ENCODE measurements around the gene WNK2.

Gene WNK2

GRCh38 chr9:93294011-93294410 lies 110.1 kb downstream of the WNK2 start:
- DNase-seq (ENCODE audit: low read depth, low spot score): no peak

- DNase-seq (ENCODE audit: low read depth, low spot score): no peak
These were observed 111.1 kb downstream of the WNK2 start for GRCh38 chr9:93295031-93295430.

DNA sequence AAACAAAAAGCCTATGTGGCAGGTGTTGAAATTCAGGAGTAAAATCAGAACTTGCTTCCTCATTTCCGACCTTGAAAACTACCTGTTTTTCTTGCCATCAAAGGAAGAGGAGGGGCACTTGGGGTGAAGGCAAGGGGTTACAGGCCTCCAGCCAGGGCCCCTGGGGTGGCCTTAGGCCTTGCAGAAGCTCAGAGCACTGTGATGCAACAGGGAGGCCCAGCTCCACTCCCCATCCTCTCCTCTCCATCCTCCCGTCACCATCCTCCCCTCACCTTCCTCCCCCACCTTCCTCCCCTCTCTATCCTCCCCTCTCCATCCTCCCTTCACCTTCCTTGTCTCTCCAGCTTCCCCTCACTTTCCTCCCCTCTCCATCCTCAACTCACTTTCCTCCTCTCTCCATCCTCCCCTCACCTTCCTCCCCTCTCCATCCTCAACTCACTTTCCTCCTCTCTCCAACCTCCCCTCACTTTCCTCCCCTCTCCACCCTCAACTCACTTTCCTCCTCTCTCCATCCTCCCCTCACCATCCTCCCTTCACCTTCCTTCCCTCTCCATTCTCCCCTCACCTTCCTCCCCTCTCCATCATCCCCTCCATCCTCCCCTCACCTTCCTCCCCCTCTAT lies 111.6 kb downstream of the WNK2 start:
- no peak for DNase-seq (ENCODE audit: low read depth, low spot score)

DNA sequence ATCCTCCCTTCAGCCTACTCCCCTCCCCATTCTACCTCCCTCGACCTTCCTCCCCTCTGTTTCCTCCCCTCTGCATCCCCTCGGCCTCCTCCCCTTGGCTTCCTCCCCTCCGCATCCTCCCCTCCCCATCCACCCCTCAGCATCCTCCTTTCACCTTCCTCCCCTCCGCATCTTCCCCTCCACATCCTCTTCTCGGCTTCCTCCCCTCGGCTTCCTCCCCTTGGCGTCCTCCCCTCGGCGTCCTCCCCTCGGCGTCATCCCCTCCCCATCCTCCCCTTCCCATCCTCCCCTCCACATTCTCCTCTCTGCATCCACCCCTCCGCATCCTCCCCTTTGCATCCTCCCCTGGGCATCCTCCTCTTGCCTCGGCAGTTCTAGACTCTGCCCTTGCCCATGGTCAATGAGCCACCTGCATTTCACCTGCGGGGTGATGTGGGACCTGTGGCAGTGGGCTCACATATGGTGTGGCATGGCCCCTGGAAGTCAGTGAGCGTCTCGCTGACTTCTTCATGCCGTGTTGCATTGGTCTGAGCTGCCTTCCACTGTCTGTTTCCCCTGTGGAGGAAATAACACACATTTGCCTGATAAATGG lies 113.0 kb downstream of the WNK2 start:
- no peak for DNase-seq (ENCODE audit: low read depth, low spot score)

DNA sequence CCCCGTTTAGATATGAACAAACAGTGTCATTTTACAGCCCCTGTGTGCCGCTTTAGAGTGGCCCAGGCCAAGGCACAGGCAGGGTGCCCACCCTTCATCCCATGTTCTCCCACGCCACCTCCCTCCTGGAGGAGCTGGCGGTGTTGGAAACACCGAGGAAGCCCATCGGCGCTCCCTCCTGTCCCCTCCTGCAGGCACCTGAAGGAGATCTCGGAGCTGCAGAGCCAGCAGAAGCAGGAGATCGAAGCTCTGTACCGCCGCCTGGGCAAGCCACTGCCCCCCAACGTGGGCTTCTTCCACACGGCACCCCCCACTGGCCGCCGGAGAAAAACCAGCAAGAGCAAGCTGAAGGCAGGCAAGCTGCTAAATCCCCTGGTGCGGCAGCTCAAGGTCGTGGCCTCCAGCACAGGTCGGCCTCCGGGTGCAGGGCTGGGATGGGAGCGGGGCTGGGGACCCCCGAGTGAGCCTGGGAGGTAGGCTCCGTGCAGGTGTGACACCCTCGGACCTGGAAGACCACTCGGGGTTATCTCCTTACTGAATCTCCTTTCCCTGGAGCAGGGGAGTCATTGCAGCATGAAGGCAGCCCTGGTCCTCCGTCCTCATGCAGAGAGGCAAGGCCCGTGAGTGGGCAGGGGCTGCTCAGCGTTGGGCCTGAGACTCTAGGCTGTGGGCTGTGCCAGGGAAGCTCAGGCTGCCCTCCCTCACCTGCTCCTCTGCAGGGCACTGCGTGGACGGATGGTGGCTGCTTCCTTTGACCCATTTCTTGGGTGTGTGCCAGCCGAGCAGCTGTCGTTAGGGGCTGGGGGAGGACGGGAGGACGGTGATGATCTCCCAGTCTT lies 113.9 kb downstream of the WNK2 start:
- no peak for DNase-seq (ENCODE audit: low read depth, low spot score)

GRCh38 chr9:93298498-93299417 lies 114.8 kb downstream of the WNK2 start:
- no peak for DNase-seq (ENCODE audit: low read depth, low spot score)

DNA sequence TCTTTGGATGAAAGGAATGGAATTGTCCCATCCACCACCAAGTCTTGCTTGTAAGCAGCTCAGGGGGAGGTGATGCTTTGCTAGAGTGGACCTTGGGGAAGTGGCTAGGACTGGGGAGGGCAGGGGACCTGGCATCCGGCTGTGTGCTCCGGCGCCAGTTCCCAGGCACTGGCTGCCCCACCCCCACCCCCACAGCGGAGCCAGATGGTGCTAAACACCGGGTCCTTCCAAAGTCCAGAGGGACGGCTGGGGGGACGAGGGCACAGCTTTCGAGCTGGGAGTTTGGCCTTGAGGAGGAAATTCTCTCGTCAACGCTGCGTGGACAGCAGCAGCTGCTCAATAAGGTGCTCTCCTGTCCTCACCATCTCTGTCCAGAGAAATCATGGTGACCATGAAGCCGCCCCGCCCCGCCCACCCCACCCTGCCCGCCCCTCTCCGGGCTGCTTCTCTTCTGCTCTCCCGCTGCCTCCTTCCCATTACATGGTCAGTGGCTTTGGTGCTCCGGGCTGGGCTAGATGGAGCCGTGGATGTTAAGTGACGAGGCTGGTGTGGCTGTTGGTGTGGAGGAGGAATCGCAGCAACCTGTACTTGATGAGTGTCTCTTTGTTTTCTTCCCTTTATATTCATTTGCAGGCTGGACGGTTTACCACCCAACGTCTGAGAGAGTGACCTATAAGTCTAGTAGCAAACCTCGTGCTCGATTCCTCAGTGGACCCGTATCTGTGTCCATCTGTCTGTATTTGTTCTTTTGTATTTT lies 115.7 kb downstream of the WNK2 start:
- no peak for DNase-seq (ENCODE audit: low read depth, low spot score)

DNA sequence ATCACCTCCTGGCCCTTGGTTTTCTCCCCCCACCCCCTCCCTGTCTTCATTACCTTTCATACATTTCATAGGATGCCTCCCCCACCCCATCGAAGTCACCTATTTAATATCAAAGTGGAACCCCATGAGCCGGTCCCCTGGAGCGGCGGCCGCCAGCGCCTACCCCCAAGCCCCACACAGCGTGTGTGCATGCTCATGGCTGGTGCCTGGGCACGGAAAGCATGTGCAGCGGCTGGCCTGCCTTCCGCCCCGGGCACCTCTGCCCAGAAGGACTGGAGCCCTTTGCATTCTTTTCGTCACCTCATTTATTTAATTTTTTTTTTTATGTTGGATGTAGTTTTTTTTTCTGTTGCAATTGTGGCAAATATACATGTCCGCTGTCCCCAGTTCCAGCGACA lies 116.2 kb downstream of the WNK2 start:
- no peak for DNase-seq (ENCODE audit: low read depth, low spot score)

DNA sequence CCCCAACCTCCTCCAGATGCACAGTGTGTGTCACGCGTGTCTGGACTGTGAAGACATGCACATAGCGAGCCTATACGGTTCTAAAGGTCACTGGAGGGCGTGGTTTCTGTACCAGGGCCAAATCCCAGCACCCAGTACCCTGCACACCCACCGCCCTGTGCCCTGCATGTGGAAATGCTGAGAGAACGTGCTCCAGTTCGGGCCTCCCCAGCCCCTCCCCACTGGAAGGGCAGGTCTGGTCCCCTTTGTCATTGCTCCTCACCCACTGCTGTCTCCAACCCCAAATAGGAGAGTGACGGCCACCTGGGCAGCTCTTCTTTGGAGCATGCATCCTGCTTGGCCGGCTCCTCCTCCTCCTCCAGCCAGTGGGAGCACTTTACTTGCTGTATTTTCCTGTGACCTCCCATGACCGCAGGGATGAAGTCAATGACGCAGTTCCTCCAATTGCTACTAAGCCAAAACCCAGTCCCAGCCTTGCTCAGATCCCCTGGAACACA lies 116.7 kb downstream of the WNK2 start:
- no peak for DNase-seq (ENCODE audit: low read depth, low spot score)

- no peak for DNase-seq (ENCODE audit: low read depth, low spot score)
These were observed 117.4 kb downstream of the WNK2 start for GRCh38 chr9:93301291-93301811.

GRCh38 chr9:93301911-93302541 lies 118.1 kb downstream of the WNK2 start:
- DNase-seq (ENCODE audit: low read depth, low spot score): no peak

DNA sequence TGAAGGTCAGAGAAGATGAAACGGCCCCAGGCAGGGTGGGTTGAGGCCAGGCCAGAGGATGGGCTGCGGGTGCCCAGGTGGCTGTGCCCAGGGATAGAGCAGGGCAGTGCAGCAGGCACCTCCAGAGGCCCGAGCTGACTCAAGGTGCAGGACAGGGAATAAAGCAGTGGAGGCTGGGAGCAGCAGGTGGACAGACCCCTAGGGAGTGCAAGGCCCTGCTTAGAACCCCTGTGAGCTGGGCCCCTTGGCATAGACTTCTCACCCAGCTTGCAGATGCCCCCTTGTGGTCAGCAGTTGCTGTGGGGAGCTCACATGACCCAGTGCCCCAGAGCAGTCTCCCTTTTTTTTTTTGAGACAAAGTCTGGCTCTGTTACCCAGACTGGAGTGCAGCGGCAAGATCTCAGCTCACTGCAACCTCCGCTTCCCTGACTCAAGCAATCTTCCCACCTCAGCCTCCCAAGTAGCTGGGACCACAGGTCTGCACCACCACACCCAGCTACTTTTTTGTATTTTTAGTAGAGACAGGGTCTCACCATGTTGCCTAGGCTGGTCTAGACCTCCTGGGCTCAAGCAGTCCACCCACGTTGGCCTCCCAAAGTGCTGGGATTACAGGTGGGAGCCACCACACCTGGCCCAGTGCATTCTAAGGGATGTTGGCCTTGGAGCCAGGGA lies 118.8 kb downstream of the WNK2 start:
- no peak for DNase-seq (ENCODE audit: low read depth, low spot score)

DNA sequence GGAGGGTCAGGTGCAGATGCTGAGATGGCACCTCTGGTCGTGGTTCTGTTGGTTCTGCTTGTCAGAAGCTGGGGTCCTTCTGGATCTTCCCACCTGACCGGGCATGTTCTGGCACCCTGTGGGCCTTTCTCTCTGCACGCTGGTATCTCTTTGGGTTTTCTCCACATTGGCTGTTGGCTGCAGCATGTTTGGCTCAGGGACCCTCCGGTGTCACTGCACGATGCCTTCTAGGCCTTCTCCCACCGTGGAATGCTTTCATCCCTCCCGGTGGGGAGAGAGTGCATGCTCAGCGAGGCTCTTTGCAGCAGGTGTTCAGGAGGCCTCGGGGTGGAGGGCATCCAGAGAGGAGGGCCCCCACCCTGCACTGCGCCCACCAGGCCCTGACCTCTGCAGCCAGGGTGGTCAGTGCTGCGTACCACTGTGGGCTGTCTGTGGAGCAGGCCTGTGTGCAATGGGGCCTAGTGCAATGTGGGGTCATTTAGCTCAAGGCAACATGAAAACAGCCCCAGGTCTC lies 119.4 kb downstream of the WNK2 start:
- DNase-seq (ENCODE audit: low read depth, low spot score): no peak

- no peak for DNase-seq (ENCODE audit: low read depth, low spot score)
These were observed 120.1 kb downstream of the WNK2 start for GRCh38 chr9:93303806-93304573.

DNA sequence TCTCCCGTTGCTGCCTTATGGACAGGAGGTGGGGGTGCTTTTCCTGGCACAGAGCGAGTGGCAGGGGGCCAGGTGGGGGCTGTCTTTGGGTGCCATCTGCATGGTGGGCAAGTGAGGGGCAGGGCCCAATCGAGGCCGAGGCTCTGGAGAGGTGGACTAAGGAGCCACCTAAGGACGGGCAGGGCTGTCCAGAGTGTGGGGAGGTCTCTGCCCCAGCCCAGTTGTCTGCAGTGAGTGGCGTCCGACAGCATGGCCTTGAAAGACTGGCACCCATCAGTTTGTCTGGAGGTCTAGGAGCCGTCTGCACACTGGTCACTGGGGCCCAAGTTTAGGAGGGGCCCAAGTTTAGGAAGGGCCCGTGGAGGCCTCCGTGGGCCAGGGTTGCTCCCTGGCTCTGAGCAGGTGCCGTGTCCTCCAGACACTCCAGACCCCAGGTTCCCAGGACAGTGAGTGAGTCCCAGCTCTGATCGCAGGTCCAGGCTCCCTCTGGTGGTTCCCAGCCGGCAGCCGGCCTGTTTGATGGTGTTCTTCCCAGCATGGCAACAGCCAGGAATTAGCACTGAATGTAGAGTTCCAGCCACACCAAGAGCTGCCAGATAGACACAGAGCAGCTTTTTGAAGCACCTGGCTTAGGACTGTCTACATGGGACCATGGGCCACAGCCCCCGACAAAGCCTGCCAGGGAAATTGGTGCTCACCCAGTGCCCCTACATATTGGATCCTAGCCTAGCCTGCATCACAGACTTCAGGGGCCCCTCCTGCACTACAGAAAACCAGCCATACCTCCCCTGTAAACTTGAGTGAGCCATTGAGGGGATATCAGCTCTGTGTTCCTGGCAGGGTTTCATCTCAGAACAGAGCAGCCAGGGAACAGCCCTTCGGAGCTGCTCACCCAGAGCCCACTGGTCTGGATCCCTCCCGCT lies 120.9 kb downstream of the WNK2 start:
- DNase-seq (ENCODE audit: low read depth, low spot score): peak; percentile 23

- no peak for DNase-seq (ENCODE audit: low read depth, low spot score)
These were observed 121.6 kb downstream of the WNK2 start for GRCh38 chr9:93305497-93306020.

GRCh38 chr9:93306081-93306480 lies 122.1 kb downstream of the WNK2 start:
- DNase-seq (ENCODE audit: low read depth, low spot score): no peak

All from iPS DF 19.7 (cell line).